Mesenteric fat pad (tissue), 1 donor: Measurements from ENCODE around the gene SCFD2. TPM values are rescaled to one million over a fixed set of nuclear protein-coding genes. Genes with fewer than 3 reads are reported as not detected.
A peak's percentile ranks its signal among the peaks of the same experiment; 100 is the strongest.
"Not testable (repeated sequence)": the region's sequence is repeated elsewhere in the genome, so short reads cannot be mapped to it uniquely, and the experiment has no call there.

ENCODE experiments used
- DNase-seq: peaks from one replicate; pipeline ENCODE4 v3.0.0-alpha.2; 2020; ENCODE audit warnings: low spot score
- long read RNA-seq: library from polyadenylated mRNA; unstranded; transcript quantifications from one replicate; pipeline ENCODE4 v2.0.0, GENCODE V29; 2020
- total RNA-seq: library from RNA; stranded (reverse); fragmentation: NEBNext Ultra II Directional; extraction: Animal tissue kit (Norgen Biotek cat#: 25700); gene quantifications from one replicate; pipeline ENCODE4 v1.2.1, GENCODE V29; 2021
- donor health status: DM: yes; HTN: yes; CAD: no.

Gene SCFD2
- 23.3 TPM for total RNA-seq
- long read RNA-seq, partial matches to known transcripts = 2 of 14 reads
- long read RNA-seq, other reads (novel, unspliced or antisense) = 12 of 14 reads

DNA sequence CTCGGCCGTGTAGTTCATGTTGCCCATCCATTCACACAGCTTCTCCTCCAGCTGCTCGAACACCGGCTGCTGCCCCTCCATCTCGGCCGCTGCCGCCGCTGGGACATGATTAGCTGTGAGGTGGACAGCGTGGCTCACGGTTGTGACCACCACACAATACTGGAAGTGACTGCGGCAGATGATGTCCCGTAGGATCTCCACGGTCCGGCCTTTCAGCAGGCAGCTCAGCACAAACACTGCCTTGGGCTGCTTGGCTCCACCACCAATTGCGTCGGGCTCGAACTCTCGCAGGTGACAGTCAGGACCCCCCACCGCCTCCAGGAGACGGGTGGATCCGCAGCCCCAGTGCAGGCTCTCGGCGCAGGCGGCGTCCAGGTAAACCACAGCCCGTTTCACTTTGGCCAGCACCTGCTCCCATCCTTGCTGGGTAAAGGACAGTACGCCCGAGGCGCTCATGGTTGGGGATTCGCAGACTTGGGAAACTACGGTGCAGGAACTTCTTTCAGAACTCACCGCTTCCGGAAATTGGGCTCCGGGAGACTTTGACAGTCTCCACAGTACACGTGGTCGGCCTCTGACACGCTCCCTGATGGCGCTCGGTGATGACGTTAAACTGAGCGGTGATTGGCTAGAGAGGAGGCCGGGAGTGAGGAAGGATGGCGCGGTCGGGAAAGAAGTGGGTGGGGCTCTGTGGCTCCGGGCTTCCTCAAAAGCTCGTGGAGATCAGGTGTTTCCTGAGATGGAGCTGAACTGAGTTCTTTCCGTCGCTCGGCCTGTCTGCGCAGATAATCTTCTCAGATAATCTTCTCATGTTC is at the start of gene SCFD2:
Gene SCFD2, minus strand, starts transcription at position 576 of the 815 bp plus-strand sequence.
- DNase-seq = peak; percentile 97

DNA sequence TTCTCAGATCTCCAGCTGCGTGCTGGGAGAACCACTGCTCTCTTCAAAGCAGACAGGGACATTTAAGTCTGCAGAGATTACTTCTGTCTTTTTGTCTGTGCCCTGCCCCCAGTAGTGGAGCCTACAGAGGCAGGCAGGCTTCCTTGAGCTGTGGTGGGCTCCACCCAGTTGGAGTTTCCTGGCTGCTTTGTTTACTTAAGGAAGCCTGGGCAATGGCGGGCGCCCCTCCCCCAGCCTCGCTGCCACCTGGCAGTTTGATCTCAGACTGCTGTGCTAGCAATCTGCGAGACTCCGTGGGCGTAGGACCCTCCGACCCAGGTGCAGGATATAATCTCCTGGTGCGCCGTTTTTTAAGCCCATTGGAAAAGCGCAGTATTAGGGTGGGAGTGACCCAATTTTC is 43.6 kb upstream of the SCFD2 start:
- not testable (repeated sequence) for DNase-seq

DNA sequence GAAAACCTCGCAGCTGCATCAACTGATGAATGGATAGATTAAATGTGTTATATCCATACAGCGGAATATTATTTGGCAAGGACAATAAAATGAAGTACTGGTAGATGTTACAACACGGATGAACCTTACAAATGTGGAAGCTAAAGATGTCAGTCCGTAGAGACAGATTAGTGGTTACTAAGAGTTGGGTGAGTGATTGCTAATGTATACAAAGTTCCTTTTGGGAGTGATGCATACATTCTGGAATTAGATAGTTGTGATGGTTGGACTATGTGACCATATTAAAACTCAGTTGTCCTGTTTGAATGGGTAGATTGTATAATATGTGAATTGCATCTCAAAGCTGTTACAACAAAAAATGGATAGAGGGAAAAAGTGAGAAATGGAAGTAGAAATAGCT is 14.4 kb upstream of the SCFD2 start:
- no peak for DNase-seq

DNA sequence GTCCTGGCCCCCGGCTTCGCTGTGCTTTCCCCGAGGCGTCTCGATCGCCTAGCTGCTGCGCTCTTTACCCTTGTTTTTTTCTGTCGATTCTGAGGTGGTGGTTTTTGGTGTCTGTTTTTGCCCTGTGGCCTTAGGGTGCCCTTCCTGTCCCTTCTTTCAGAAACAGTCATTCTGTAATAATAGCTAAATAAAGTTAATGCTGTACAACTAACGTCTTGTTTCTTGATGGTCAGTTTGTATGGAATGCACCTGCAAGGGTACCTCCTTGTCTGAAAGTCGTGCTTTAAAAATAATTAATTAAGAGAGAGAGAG is 12.3 kb upstream of the SCFD2 start:
- DNase-seq = no peak

DNA sequence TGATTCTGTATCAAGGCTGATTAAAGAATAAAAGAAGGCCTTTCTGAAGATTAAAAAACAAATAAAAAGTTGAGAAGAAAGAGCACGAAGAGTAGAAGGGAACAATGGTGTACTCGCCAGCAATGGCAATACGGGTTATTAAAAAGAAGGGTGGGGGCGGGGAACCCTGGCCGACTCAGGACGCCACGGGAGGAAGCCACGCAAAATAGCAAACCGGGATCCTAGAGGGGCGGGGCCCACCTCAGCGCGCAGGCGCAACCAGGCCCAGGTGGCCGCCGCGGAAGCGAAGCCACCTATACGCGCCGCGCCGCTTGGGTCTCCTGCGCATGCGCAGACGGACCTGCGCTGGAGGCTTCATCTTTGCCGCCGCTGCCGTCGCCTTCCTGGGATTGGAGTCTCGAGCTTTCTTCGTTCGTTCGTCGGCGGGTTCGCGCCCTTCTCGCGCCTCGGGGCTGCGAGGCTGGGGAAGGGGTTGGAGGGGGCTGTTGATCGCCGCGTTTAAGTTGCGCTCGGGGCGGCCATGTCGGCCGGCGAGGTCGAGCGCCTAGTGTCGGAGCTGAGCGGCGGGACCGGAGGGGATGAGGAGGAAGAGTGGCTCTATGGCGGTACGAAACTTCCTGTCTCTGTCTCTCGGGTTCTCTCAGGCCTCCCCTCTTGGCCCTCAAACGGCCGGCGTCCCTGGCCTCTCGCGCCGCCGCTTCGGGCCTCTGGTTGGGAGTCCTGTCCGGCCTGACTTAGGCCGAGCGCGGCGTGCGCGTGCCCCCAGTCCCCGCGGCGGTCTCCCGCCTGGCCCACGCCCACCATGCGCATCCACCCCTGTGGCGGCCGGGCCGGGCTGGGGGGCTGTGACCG is 11.7 kb upstream of the SCFD2 start, which contains the start of gene FIP1L1:
Gene FIP1L1, plus strand, starts transcription at position 323 of the 852 bp plus-strand sequence. Its CDS starts 198 bp downstream, at position 521.
- DNase-seq = peak; percentile 98

DNA sequence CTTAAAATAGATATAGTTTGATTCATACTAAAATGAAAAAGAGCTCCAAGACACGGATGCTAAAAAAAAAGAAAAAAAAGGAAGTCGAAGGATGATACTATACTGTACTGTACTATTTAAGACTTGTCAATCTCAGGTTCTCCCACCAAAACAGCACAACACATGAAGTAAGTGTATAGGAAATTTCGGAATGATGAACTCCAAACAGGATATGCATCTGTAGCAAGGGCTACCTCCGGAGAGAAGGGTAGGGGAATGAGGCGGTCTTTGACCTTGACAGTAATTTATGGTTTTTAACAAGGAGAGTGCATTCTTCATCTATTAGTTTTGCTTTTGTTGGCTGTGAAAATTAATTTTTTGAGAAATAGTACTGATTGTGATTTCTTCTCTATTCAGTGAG is 11.0 kb upstream of the SCFD2 start:
- DNase-seq = no peak

DNA sequence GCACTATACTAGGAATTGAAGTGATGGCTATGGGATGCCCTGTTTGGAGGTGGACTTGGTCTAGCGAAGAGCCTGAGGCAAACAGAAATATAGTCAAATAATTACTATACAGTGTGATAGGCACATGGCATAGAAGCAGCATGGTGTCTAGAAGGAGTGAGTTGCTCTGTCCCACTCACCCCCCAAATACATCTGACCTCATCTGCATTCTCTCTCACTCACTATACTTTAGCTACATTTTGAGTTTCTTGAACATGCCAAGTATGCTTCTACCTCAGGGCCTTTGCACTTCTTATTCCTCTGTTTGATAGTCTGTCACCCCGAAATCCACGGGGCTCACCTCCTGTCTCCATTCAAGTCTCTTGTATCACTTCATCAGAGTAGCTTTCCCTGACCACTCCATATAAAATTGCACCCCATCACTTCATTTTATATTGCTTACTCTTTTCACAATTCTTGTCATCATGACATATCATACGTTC is 9.0 kb upstream of the SCFD2 start:
- DNase-seq = no peak

DNA sequence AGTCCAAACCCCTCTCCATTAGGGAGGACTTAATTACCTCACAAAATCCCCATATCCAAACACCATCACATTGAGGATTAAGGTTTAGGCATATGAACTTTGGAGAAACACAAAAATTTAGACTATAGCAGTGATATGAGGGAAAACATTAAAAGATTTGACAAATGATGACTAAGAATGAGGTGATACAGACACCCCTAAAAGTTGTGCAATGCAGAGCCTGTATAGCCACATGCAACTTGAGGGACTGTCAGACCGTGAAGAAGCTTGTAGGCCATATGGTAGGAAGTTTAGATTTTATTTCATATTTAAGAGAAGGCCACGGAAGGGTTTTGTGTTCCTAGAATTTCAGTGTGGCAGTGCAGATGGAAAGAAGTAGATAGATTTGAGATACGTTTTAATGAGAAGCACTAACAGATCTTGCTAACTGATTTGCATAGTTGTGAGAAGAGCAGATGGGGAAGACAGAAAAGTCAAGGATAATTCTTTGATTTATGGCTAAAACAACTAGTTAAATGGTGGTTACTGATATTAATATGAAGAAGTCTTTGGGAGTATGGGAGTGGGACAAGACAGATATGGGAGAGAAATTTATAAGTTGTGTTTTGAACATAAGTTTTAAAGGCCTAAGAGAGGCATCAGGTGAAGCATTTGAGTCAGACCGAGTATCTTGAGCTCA is 6.1 kb upstream of the SCFD2 start:
- no peak for DNase-seq

DNA sequence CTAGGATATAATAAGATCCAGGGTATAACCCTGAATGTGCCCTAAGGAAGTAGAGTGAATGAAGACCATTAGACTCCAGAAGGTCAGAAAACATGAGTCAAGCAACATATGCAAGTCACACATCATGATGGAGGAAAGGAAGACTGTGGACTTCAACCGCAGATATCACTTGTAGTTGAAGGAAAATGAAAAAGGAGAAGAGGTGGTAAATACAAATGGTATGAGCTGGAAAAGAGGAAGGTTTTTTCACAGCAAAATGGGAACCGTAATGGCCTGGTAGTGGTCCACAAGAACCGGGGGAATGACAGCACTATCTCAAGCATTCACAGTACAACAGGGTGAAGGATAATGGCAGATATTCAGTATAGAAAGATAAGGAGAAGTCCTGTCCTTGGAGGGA is 5.2 kb upstream of the SCFD2 start:
- no peak for DNase-seq

DNA sequence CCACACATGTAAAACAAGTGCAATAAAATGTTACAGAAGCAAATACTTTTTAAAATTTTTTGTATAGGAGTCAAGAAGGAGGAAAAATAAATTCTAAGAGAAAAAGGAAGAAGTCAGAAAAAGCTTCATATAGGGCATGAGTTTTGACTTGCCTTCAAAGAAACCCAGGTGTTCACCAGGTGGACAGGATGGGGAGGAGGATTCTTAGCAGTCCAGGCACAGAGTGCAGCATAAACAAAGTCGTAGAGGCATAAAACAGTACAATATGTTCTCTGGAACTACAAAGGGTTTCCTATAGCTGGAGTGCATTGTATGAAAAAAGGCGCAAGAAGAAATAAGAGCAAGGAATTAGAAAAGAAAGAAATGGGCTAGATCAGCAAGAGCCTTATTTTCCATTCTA is 1.9 kb upstream of the SCFD2 start:
- DNase-seq = no peak

DNA sequence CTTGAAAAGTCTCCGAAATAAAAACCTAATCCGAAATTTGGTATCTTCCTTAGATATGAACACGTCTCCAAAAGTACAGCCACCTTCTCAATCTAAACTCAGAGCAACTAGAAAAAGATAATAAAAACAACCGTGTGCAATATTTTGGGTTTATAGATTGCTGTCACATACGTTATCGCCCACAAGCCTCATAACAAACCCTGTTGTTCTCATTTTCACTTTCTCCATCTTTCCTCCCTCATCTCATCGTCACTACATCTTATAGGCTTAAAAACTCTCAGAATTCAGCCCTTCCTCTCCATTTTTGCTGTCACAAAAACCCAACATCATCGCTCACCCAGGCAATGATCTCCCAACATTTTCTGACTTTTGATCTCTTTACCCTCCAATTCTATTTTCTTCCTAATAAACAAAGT is 448 bp upstream of the SCFD2 start:
- no peak for DNase-seq

DNA sequence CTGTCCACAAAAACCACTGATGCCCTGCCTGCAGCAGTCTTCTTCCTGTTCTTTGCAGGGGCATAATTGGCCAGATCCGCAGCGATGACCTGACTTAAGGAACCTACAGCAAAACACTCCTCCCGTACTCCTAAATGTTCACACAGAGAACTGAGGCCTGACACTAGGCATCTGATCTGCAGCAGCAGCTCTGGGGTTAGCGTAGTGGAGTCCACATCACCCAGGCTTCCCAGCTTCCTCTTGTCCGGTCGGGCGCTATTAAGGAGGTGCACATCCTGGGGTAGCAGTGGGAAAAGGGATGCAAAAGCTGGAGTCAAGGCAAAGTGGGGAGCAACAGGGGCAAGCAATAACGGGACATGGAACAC is 758 bp downstream of the SCFD2 start:
- DNase-seq = no peak

DNA sequence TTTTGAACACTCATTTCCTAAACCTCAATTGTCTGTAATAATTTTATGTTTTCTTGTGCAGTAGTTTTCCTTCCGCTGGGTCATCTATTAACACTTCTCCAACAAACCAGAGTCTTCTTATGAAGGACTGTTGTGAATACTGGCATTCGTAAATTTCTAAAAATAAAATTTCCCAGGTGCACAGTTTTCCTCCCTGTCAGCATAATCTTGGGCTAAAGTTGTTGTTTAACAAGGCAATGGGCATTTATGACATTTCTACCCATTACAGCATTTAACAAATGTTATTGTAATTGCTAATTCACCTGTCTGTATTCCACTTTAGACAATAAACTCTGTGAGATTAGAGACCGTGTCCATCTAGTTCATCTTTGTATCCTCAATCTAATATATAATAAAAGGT is 1.2 kb downstream of the SCFD2 start:
- DNase-seq = no peak

DNA sequence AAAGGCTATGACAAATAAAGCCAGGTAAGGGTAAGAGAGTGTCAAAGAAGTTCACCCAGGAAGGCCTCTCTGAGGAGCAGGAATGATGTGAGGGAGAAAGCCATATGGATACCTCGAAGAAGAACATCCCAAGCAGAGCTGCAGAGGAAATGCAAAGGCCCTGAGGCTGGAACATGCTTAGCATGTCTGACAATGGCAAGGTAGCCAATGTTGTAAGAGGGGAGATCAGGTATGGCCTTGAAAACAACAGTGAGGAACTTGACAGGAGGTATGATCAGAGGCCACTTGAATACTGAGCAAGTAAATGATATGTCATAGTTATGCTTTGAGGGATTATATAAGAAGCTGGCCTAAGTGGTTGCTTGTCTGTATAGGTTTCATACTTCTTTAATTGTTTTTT is 3.8 kb downstream of the SCFD2 start:
- no peak for DNase-seq

DNA sequence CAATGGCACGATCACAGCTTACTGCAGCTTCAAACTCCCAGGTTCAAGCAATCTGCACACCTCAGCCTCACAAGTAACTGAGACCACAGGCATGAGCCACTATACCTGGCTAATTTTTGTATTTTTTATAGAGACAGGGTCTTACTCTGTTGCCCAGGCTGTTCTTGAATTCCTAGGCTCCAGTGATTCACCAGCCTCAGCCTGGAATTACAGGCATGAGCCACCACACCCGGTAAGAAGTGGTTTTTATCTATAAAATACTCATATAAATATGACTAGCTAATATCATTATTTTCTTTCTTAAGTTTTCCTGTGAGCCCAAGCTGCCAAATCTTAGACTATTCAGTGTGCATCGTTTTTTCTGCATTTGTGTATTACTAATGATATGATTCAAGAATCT is 4.4 kb downstream of the SCFD2 start:
- DNase-seq = no peak

DNA sequence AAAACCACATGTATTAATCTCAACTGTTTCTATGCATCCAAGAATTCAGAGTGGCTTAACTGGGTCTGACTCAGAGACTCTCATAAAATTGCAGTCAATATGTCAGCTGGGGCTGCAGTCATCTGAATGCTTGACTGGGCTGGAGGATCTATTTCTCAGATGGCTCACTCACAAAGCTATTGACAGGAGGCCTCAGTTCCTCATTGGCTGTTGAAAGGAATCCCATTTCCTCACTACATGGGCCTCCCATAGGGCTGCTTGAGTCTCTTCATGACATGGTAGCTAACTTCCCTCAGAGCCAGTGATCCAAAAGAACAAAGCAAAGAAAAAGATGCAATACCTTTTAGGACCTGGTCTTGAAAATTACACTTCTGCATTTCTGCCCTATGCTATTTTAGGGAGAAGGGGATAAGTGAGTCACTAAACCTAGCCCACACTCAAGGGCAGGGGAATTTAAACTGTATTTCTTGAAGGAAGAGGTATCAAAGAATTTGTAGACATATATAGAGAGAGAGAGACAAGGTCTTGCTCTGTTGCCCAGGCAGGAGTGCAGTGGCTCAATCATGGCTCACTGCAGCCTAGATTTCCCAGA is 9.8 kb downstream of the SCFD2 start:
- DNase-seq = no peak

DNA sequence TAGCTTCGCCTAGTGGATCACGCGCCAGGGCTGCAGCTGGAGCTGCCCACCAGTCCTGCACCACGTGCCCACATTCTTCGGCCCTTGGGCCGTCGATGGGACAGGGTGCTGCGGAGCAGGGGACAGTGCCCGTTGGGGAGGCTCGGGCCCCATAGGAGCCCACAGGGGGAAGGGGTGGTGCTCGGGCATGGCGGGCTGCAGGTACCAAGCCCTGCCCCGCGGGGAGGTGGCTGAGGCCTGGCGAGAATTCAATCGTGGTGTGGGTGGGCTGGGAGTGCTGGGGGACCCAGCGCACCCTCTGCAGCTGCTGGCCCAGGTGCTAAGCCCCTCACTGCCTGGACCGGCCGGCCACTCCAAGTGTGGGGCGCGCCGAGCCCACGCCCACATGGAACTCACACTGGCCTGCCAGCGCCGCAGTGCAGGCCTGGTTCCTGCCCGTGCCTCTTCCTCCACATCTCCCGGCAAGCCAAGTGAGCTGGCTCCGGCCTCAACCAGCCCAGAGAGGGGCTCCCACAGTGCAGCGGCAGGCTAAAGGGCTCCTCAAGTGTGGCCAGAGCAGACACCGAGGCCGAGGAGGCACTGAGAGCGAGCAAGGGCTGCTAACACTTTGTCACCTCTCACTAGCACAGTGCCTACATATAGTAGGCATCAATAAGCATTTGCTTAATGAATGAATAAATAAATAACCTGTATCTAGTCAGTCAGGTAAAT is 11.7 kb downstream of the SCFD2 start:
- no peak for DNase-seq

DNA sequence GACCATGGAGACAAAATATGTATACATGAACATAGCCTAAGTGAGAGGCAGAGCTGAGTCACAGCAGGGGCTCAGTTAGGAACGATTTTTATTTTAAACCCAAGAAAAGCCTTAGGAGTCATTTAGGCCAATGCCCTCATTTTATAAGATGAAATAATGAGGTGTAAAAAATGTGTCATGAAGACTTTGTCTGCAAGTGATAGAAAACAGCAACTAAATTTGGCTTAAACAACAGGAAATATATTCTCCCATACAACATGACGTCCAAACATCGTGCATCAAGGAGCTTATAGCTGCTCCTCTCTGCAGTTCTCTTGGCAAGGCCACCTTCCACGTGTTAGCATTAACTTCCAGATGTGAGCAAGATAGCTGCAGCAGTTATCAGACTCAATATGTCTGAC is 16.8 kb downstream of the SCFD2 start:
- DNase-seq = no peak

DNA sequence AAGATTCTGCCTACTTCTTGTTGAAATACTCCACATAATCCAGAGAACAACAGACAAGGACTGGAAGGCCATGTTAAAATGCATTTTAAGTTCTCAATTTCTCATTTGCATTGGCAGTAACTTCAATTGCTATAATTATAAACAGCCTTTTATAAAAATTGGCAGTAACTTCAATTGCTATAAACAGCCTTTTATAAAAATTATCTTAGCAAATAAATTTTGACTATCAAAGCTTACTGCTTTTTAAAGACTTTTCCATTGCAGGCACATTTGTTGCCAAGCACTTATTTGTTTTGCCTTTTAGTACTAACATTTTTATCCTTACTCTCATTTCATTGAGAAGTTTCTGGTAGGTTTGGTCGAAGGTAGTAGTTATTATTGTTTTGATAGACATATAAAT is 17.8 kb downstream of the SCFD2 start:
- DNase-seq = no peak

DNA sequence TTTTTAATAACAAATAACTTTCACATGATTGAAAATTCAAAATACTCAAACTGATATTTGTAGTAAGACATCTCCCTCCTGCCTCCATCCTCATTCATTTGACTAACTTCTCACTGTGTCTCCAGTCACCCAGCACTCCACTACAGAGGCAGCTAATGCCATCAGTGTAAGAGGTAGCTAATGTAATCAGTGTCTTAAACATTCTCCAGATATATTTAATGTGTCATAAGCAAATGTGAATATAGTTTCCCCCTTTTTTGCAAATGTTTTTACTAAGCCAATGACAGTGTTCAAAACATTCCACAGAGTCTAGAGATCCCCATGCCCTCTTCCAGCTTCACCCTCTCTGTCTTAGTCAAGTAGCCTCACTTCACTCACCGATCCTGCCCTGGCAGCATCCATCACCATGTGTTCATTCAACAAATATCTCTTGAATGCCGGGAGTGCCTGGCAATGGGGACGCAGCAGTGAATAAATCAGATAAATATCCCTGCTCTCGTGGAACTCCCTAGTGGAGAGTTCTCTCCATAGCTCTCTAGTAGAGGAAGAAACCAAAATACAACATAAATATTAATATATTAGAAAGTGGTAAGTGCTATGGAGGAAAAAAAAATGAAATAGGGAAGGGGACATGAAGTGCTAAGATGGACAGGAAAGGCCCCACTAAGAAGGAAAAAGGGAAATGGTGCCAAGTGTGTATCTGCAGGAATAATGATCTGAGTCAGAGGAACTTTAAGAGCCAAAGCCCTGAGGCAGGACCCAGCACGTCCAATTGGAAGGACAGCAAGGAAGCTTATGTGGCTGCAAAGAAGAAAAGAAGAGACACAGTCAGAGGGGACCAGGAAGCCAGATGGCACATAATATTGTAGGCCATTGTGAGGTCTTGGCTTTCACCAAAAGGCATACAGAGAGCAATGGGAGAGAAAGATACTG is 18.7 kb downstream of the SCFD2 start:
- DNase-seq = no peak
